Measurements from ENCODE around the gene CCDC33.

GRCh38 chr15:74215958-74216357 lies 20.2 kb upstream of the CCDC33 start:
- TF ChIP-seq, protein P1, sequence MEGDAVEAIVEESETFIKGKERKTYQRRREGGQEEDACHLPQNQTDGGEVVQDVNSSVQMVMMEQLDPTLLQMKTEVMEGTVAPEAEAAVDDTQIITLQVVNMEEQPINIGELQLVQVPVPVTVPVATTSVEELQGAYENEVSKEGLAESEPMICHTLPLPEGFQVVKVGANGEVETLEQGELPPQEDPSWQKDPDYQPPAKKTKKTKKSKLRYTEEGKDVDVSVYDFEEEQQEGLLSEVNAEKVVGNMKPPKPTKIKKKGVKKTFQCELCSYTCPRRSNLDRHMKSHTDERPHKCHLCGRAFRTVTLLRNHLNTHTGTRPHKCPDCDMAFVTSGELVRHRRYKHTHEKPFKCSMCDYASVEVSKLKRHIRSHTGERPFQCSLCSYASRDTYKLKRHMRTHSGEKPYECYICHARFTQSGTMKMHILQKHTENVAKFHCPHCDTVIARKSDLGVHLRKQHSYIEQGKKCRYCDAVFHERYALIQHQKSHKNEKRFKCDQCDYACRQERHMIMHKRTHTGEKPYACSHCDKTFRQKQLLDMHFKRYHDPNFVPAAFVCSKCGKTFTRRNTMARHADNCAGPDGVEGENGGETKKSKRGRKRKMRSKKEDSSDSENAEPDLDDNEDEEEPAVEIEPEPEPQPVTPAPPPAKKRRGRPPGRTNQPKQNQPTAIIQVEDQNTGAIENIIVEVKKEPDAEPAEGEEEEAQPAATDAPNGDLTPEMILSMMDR (conservative IDR thresholded peaks at IDR 0.05; ENCODE audit: low read depth in 2 of 2), result no peak
- TF ChIP-seq POLR2AphosphoS5 (IDR thresholded peaks at IDR 0.05; ENCODE audit: low read depth) (no peak), EZH2phosphoT487 (IDR thresholded peaks at IDR 0.05; ENCODE audit: unreplicated experiment) (no peak), ZNF462 (CRISPR knock-in tag; IDR thresholded peaks at IDR 0.05) (no peak), ETS1 (IDR thresholded peaks at IDR 0.05) (no peak), JUNB (IDR thresholded peaks at IDR 0.05; ENCODE audit: unreplicated experiment) (no peak), STAT1 (IDR thresholded peaks at IDR 0.05; ENCODE audit: unreplicated experiment) (no peak)
- TF ChIP-seq, protein P2, sequence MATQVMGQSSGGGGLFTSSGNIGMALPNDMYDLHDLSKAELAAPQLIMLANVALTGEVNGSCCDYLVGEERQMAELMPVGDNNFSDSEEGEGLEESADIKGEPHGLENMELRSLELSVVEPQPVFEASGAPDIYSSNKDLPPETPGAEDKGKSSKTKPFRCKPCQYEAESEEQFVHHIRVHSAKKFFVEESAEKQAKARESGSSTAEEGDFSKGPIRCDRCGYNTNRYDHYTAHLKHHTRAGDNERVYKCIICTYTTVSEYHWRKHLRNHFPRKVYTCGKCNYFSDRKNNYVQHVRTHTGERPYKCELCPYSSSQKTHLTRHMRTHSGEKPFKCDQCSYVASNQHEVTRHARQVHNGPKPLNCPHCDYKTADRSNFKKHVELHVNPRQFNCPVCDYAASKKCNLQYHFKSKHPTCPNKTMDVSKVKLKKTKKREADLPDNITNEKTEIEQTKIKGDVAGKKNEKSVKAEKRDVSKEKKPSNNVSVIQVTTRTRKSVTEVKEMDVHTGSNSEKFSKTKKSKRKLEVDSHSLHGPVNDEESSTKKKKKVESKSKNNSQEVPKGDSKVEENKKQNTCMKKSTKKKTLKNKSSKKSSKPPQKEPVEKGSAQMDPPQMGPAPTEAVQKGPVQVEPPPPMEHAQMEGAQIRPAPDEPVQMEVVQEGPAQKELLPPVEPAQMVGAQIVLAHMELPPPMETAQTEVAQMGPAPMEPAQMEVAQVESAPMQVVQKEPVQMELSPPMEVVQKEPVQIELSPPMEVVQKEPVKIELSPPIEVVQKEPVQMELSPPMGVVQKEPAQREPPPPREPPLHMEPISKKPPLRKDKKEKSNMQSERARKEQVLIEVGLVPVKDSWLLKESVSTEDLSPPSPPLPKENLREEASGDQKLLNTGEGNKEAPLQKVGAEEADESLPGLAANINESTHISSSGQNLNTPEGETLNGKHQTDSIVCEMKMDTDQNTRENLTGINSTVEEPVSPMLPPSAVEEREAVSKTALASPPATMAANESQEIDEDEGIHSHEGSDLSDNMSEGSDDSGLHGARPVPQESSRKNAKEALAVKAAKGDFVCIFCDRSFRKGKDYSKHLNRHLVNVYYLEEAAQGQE (IDR thresholded peaks at IDR 0.05; ENCODE audit: unreplicated experiment), result no peak

Data from GM23338 (cell line).